VCaP (cell line): ENCODE measurements around the gene HEXD.
"Not testable (repeated sequence)": the region's sequence is repeated elsewhere in the genome, so short reads cannot be mapped to it uniquely, and the experiment has no call there.

ENCODE experiments used
- H3K27ac ChIP-seq: fragments of 450-650 bp; 2 replicates; pipeline ENCODE4 v1.5.1; 2017
- CTCF ChIP-seq: fragments of 450-650 bp; conservative IDR thresholded peaks from 2 replicates; pipeline ENCODE4 v1.5.1; 2017; ENCODE audit warnings: mild to moderate bottlenecking, moderate library complexity

Gene HEXD

DNA sequence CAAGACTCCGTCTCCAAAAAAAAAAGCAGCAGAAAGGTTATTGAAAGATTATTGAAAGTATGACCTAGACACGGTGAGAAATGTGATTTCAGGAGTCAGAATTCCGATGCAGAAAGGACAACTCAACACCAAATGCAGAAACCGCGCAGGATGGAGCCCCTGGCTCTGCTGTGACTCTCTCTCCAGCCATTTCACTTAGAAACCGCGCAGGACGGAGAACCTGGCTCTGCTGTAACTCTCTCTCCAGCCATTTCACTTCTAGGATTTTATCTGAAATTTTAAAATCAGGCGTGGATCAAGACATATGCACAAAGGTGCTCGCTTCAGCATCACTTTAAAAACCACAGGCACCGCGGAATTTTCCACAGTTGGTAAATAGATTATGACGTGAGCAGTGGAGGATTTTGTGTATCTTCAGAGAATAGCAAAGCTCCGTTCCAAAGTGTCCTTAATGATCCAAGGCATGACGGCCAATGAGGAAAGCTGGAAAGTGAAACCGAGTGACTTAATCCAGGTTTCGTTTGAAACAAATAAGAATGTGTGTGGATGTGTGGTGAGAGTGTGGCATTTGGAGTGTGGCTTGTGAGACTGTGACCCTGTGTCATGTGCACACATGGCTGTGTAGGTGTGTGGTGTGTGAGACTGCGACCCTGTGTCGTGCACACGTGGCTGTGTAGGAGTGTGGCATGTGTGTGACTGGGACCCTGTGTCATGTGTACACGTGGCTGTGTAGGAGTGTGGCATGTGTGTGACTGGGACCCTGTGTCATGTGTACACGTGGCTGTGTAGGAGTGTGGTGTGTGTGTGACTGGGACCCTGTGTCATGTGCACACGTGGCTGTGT lies 37.1 kb upstream of the HEXD start:
- TF ChIP-seq CTCF: no peak
- peak overlapping the region; percentile 19; the same call in 1 of the 2 replicates for H3K27ac ChIP-seq

GRCh38 chr17:82381703-82382009 lies 36.5 kb upstream of the HEXD start:
- H3K27ac ChIP-seq: not testable (repeated sequence)

GRCh38 chr17:82382220-82382932 lies 35.8 kb upstream of the HEXD start:
- H3K27ac ChIP-seq: not testable (repeated sequence)

DNA sequence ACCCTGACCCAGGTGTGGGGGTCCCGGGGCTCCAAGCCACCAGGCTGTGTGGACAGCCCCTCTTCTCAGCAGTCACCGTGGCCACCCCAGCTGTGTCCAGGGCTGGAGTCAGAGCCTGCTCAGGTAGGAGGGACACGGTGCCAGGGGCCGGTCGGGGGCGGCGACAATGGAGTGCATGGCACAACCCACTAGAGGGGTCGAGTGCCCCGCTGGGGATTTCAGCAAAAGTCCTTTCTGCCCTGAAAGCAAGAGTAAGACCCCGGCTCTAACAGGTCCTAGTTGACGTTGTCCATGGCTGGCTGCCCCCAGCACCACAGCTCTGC lies 35.3 kb upstream of the HEXD start:
- H3K27ac ChIP-seq: no peak overlapping the region
- TF ChIP-seq CTCF: no peak

GRCh38 chr17:82383411-82383810 lies 34.7 kb upstream of the HEXD start:
- TF ChIP-seq CTCF: no peak
- peak overlapping the region; percentile 61; the same call in 1 of the 2 replicates for H3K27ac ChIP-seq

DNA sequence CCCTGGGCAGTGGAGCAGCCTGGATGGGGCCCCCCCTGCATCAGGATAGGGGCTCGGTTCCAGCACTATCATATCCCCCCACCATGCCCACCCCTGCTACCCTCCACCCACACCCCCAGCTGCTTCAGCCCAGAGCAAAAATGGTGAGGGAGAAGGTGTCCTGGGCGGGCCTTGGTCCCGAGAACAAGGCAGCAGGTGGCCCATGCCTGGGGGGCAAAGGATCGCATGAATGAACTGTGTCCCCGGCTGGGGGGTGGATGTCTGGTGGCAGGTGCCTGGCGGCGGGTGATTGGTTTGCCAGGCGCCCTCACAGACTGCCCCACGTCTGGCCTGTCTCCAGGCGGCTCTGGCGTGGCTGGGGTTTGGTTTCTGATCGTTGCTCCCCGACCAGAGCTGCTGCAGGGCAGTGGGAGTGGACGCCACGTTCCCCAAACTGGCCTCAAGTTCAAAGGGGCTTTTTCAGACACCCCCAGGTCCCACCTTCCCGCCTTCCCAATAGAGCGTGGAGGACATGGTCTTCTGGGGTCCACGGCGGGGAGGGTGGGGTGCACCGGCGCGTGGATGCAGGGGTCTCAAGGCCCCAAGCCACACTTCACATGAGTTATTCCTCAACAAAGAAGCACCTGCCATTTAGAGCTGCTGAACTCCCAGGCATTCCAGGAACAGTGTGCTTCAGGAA lies 34.0 kb upstream of the HEXD start:
- peak overlapping the region; percentile 61 for H3K27ac ChIP-seq
- no peak for TF ChIP-seq CTCF

DNA sequence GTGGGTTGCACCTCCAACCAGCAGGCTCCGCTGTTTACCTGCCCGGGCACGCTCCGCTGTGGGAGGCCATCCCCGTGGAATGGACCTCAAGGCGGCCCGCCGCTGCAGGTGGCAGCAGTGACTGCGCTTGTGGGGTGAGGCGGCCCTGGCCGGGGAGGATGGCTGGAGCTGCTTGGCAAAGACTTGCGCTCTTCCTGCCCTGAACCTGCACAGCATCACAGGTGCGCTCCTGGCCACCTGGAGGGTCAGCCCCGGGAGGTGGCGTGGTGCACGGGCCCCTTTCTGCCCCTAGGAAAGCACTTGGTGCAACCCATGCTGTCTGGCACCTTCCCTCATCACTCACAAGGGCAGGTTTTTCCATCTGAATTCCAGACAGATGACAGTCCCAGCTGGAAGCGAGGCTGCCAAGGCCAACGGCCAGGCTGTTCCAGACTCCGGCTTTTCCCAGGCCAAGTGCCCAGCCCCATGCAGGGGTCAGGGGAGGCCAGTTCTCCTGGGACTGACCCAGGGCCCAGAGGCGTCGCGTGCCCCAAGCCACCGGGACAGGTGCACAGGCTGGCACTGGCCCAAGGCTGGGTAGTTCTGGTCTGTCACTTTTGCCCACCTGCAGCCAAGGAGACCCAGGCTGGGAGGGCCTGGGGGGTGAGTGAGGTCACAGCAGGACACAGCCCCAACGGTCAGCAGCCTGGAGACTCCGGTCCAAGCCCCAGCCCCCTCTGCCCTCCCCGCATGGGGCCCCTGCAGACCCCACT lies 33.2 kb upstream of the HEXD start:
- H3K27ac ChIP-seq: peak overlapping the region; percentile 61
- TF ChIP-seq CTCF: peak; percentile 76

GRCh38 chr17:82385559-82386254 lies 32.4 kb upstream of the HEXD start:
- H3K27ac ChIP-seq: peak overlapping the region; percentile 61
- no peak for TF ChIP-seq CTCF
